GM18951 (cell line): ENCODE data around the gene TRPV2.

Experiments used
- POLR2A ChIP-seq: IDR thresholded peaks from 4 replicates; pipeline ENCODE4 v1.6.1; 2011; ENCODE audit warnings: mild to moderate bottlenecking; ENCODE audit not compliant: insufficient read length, insufficient read depth; ENCODE audit errors: extremely low read depth
- in situ Hi-C: fragments of 300-500 bp; cut with MboI; formaldehyde crosslinking; loops from one replicate; pipeline ENCODE4 v1.12.0; 2022; ENCODE audit warnings: low sequenced_read_pairs, mixed read lengths, inconsistent platforms; ENCODE audit not compliant: unreplicated experiment

The TRPV2 gene

DNA sequence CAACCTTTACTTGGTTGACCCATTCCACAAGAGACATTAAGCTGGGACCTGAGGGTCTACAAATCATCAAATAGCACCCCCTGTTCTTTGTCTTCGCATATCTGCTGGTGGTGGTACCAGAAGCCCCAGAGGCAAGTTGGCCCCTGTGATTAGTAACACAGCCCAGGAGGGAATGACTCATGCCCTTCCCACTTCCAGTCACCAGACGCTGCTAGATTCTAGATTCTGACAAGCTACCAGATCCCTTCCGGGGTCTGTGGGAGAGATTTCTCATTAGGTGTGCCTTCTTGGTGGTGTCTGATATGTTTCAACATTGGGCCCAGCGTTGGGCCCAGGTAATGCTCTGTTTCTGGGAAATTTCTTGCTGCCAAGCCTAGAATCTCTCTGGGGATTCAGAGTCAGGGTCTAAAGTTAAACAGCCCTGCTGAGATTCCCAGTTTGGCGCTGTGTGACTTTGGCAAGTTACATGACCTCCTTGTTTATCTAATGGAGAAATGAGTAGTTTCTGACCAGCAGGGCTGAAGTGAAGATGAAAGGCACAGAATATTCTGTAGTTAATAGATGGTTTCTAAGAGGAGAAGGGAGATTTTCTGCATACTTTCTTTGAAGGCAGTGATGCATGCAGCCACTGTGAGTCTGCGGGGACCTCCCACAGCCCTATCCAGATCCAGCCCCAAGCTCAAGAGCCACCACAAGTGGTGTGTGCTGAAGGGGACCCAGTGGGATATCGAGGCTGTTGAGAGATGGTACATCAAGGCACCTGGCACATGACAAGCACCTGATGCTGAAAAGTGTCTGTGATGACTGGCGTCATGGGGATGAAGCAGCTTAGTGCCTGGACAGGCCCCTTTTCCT, 3.9 kb downstream of the TRPV2 start:
- TF ChIP-seq POLR2A, result peak; percentile 23
- in situ Hi-C loops, result no loop called here

DNA sequence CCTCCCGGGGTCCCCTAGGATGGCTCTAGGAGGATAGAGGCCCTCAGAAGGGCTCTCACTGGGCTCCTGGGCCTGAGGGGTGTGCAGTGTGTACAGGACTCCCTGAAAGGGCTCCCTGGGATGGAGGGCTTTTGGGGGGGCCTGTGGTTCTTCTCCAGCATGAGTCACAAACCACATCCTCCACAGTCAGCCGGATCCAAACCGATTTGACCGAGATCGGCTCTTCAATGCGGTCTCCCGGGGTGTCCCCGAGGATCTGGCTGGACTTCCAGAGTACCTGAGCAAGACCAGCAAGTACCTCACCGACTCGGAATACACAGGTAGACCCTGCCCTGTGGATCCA, 4.5 kb downstream of the TRPV2 start:
- in situ Hi-C loops, result no loop called here
- TF ChIP-seq POLR2A, result no peak

DNA sequence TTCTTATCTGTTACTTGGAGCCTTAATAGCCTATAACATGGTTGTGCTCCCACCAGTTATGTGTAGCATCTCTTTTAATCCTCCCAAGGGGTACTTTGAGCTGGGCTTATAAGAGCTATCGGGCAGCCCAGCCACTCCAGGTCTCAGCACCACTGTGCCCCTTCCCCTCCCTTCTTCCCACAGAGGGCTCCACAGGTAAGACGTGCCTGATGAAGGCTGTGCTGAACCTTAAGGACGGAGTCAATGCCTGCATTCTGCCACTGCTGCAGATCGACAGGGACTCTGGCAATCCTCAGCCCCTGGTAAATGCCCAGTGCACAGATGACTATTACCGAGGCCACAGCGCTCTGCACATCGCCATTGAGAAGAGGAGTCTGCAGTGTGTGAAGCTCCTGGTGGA, 7.0 kb downstream of the TRPV2 start:
- no peak for TF ChIP-seq POLR2A
- in situ Hi-C loops, result no loop called here

DNA sequence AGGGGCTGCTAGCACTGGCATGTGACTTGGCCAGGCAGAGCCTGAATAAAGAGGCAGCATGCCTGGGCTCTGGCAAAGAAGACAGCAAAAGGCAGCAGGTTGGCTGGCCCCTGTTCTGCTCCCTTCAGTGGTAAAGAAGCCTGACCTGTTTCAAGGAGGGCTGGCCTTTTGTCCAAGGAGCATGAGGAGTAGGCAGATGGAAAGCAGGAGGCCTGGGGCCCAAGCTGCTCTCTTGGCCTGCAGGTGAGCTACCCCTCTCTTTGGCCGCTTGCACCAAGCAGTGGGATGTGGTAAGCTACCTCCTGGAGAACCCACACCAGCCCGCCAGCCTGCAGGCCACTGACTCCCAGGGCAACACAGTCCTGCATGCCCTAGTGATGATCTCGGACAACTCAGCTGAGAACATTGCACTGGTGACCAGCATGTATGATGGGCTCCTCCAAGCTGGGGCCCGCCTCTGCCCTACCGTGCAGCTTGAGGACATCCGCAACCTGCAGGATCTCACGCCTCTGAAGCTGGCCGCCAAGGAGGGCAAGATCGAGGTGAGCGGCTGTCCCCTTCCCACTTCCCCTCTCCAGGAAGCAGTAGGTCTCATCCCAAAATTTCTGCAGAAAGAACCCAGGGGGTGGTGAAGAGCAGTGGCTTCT, 8.0 kb downstream of the TRPV2 start:
- in situ Hi-C loops, result no loop called here
- TF ChIP-seq POLR2A, result no peak

DNA sequence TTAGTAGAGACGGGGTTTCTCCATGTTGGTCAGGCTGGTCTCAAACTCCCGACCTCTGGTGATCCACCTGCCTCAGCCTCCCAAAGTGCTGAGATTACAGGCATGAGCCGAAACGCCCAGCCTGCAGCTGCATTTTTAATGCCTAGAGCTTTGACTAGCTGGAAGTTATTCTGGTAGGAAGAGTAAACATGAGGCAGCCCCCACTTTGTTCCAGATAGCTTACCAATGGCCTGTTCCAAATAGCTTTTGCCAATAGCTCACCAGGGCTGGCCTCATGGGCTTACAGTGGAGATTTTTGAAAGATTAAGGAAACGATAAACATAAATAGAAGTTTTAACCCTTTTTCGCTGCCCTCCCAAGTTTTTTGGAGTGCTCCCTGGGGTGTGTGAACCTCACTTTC, 9.8 kb downstream of the TRPV2 start:
- in situ Hi-C loops, result no loop called here
- no peak for TF ChIP-seq POLR2A

DNA sequence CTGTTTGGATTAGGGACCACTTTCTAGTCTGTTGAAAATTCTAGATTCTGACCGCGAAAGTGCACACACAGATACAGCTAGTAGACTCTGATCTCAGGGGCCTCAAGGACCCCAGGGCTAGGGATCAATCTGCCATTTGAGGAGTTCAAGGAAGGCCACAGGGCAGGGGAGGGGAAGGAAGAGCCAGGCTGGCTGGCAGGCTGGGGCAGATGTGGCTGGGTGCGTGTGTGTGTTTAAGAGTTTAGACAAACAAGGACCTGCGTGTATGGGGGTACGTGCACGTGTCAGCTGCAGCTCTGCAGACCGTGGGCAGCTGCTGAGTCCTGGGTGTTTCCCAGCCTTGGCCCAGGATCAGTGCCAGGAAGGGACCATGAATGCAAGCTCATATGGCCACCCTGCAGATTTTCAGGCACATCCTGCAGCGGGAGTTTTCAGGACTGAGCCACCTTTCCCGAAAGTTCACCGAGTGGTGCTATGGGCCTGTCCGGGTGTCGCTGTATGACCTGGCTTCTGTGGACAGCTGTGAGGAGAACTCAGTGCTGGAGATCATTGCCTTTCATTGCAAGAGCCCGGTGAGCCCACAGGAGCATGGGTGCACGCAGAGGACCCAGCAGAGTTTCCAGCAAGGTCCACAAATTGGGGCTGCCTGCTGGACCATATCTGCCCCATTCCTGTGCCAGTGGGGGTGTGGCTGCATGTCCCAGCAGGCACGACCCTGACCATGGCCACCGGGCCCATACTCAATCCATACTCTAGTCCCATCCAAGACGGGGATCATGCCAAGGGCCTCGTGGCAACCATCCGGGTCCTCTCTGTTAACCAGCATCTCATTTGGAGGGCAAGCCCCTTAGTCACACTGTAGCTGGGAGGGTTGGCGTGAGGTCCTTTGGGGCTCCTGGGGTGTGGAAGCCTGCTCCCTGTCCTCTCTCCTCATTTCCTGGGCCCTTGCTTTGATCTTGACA, 10.6 kb downstream of the TRPV2 start:
- TF ChIP-seq POLR2A, result no peak
- in situ Hi-C loops, result no loop called here

DNA sequence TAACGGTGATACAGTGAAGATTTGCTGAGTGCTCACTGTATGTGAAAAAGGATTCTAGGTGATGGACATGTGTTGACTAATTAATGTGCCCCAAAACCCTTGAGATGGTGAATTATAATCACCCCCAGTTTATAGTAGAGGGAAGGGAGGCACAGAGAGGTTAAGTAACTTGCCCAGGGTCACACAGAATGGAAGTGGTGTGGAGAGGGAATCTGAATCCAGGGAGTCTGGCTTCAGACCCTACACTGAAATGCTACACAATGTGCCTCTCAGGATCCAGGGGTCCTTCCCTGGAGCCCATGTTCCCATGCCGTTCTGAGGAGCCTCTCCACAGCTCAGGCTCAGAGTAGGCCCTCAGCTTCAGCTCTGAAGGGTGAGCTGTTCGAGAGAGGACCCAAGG, 11.6 kb downstream of the TRPV2 start:
- in situ Hi-C loops, result no loop called here
- no peak for TF ChIP-seq POLR2A

DNA sequence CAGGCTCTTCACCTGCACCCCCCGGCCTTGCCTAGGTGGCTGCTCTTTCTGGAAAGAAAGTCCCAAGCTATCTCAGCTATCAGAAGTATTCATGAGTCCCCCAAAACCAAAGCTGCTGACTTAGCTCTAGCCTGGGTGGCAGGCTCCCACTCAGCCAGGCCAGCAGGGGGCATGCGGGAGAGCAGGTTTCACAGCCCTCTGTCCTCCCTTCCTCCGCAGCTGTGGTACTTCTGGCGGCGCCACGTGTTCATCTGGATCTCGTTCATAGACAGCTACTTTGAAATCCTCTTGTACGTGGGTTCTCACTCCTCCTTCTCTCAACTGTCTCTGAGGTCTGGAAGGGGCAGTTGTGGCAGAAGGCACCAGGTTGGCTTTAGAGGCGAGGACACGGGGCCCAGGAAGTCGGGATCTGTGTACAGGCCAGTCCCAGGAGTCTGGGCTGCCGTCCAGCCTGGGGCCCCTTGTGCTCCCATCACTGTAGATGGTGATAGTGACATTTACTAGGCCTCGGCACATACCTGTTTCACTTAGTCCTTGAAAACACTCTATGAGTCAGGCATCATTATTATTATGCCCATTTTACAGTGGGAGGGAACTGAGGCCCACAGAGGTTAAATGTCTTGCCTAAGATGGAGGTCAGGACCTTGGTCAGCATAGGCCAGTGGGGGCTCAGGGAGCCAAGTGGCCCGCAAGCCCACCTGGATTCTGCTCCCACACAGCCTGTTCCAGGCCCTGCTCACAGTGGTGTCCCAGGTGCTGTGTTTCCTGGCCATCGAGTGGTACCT, 12.9 kb downstream of the TRPV2 start:
- no peak for TF ChIP-seq POLR2A
- in situ Hi-C loops, result no loop called here

DNA sequence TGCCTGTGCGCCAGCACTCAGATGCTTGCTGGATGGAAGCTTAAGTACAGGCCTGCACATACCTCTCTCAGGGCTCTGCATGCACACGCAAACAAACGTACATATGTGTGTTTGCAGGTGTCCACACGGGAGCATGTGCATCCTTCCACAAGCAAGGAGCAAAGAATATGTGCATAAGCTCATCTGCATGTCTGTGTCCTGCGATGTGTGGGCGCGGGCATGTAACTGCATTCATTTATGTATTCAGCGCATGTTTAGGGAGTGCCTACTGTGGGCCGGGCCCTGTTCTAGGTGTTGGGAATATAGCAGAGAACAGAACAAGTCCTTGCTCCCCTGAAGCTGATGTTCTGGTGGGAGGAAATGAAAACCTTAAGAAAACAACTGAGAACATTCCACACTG, 13.7 kb downstream of the TRPV2 start:
- TF ChIP-seq POLR2A, result no peak
- in situ Hi-C loops, result no loop called here

DNA sequence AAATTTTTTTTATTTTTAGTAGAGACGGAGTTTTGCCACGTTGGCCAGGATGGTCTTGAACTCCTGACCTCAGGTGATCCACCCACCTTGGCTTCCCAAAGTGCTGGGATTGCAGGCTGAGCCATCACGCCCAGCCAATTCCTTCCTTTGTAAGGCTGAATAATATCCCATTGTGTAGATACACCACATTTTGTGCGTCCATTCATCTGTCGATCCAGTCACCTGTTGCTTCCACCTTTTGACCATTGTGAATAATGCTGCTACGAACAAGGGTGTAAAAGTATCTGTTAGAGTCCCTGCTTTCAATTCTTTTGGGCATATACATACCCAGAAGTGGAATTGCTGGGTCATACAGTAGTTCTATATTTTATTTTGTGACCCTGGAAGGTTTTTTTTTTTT, 15.3 kb downstream of the TRPV2 start:
- in situ Hi-C loops, result loop anchor here (10.0 kb wide), 1 partner anchor 46 kb away; the partner anchor contains the start of gene UBB
- no peak for TF ChIP-seq POLR2A

DNA sequence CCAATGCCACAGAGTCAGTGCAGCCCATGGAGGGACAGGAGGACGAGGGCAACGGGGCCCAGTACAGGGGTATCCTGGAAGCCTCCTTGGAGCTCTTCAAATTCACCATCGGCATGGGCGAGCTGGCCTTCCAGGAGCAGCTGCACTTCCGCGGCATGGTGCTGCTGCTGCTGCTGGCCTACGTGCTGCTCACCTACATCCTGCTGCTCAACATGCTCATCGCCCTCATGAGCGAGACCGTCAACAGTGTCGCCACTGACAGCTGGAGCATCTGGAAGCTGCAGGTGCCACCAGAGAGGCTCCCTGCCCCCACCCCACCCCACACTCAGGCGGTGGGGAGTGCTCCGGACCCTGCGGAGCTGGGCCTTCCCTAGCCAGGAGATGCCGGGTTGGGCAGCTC, 16.6 kb downstream of the TRPV2 start:
- no peak for TF ChIP-seq POLR2A
- in situ Hi-C loops, result loop anchor here (10.0 kb wide), 1 partner anchor 47 kb away; the partner anchor contains the start of gene UBB

DNA sequence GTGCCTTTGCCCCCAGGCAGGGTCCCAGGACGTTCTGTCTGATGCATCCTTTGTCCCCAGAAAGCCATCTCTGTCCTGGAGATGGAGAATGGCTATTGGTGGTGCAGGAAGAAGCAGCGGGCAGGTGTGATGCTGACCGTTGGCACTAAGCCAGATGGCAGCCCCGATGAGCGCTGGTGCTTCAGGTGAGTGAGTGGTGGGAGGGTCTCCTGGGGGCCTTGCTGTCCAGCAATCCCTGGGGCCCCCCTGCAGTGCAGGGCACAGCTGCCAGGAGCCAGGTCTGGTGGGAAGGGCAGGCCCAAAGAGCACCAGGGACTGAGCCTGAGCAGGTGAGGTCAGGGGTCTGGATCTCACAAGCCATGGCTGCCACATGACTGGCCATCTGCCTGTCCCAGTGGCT, 18.1 kb downstream of the TRPV2 start:
- no peak for TF ChIP-seq POLR2A
- in situ Hi-C loops, result loop anchor here (10.0 kb wide), 1 partner anchor 49 kb away; the partner anchor contains the start of gene UBB

DNA sequence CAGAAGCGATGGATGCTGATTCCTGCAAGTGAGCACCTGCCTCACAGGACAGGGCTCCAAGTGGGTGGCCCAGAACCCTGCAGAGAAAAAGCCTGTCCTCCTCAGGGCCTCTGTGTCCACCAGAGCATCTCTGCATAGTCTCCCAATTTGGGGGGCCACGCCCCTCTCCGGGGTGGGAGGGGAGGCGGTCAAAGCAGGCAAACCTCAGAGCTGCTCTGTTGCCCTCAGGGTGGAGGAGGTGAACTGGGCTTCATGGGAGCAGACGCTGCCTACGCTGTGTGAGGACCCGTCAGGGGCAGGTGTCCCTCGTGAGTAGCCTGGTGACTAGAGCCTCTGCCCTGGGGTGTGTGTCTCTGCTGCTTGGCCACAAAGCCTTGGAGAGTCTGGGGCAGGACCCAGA, 19.3 kb downstream of the TRPV2 start:
- in situ Hi-C loops, result loop anchor here (10.0 kb wide), 1 partner anchor 50 kb away; the partner anchor contains the start of gene UBB
- no peak for TF ChIP-seq POLR2A
